Common myeloid progenitor, CD34-positive (primary cell): ENCODE measurements around the gene ITGA7.
A peak's percentile ranks its signal among the peaks of the same experiment; 100 is the strongest.

Experiments
- CTCF ChIA-PET: fragments of 350-600 bp; sonication (Branson Sonifier 250); formaldehyde crosslinking; loops from one replicate; lab custom pipeline; 2021; ENCODE audit warnings: antibody characterized with exemption; lab: Charles Lee
- POLR2A ChIA-PET: fragments of 350-600 bp; sonication (Branson Sonifier 250); formaldehyde crosslinking; loops from one replicate; lab custom pipeline; 2021; ENCODE audit warnings: antibody characterized with exemption; lab: Charles Lee
- DNase-seq, 3 donors: peaks; one replicate each; pipeline versions ENCODE4 v3.0.0 to v3.0.0-alpha.2; 2013
- H3K27ac ChIP-seq, 2 experiments: 1 replicate in 1 of 2; 2 replicates in 1 of 2; pipeline ENCODE4 v1.7.0; 2013; ENCODE audit warnings: inconsistent platforms in 2 of 2, low read length in 2 of 2, mild to moderate bottlenecking in 2 of 2, low read depth in 1 of 2, moderate library complexity in 1 of 2; ENCODE audit not compliant: severe bottlenecking in 2 of 2, insufficient read depth in 1 of 2, poor library complexity in 1 of 2
- H3K27me3 ChIP-seq, 5 experiments: replicated peaks in 2 of 5; 1 replicate in 3 of 5; 2 replicates in 2 of 5; pipeline versions ENCODE4 v1.6.1 to v1.7.0; 2013; ENCODE audit warnings: low read length in 4 of 5, mild to moderate bottlenecking in 2 of 5, moderate library complexity in 2 of 5, inconsistent platforms in 1 of 5; ENCODE audit not compliant: insufficient read depth in 5 of 5, control insufficient read depth in 4 of 5
- H3K36me3 ChIP-seq, 4 experiments: 1 replicate in 2 of 4; 2 replicates in 2 of 4; pipeline versions ENCODE4 v1.6.1 to v1.7.0; 2013; ENCODE audit warnings: low read length in 3 of 4, control low read depth in 1 of 4, mild to moderate bottlenecking in 1 of 4; ENCODE audit not compliant: control insufficient read depth in 4 of 4, insufficient read depth in 4 of 4
- H3K4me1 ChIP-seq, 4 experiments: 1 replicate in 3 of 4; 2 replicates in 1 of 4; pipeline versions ENCODE4 v1.6.1 to v1.7.1; 2013; ENCODE audit warnings: low read length in 3 of 4, mild to moderate bottlenecking in 3 of 4, control low read depth in 1 of 4, inconsistent platforms in 1 of 4, moderate library complexity in 1 of 4; ENCODE audit not compliant: control insufficient read depth in 4 of 4, insufficient read depth in 4 of 4; ENCODE audit errors: control extremely low read depth in 1 of 4
- H3K4me3 ChIP-seq, 7 experiments: 1 replicate in 4 of 7; 2 replicates in 3 of 7; pipeline versions ENCODE4 v1.5.1 to v1.7.0; 2013; ENCODE audit warnings: mild to moderate bottlenecking in 7 of 7, low read length in 6 of 7, moderate library complexity in 6 of 7, inconsistent platforms in 2 of 7, low read depth in 2 of 7, control low read depth in 1 of 7; ENCODE audit not compliant: insufficient read depth in 4 of 7, control insufficient read depth in 1 of 7; ENCODE audit errors: extremely low read depth in 1 of 7
- H3K9me3 ChIP-seq, 5 experiments: 1 replicate in 4 of 5; 2 replicates in 1 of 5; pipeline versions ENCODE4 v1.6.1 to v1.7.1; 2013; ENCODE audit warnings: low read length in 4 of 5, mild to moderate bottlenecking in 2 of 5, inconsistent platforms in 1 of 5, low read depth in 1 of 5, moderate library complexity in 1 of 5; ENCODE audit not compliant: control insufficient read depth in 4 of 5, insufficient read depth in 2 of 5; ENCODE audit errors: control extremely low read depth in 1 of 5
- WGBS: methylation state at CpG from one replicate; pipeline ENCODE4 v1.1.5; 2013; ENCODE audit not compliant: insufficient coverage; 5-methylcytosine and 5-hydroxymethylcytosine counted together

ITGA7 gene

GRCh38 chr12:55704824-55705718 lies 2.6 kb downstream of the ITGA7 start:
- Histone ChIP-seq H3K36me3 (no peaks in the 10 kb centered on the region), H3K27me3 (peaks cover 0 to 32% (median 12%) of the 10 kb centered on the region in 5 experiments), H3K4me1 (peaks cover 11 to 24% (median 19%) of the 10 kb centered on the region in 4 experiments), H3K27ac (no peak overlapping the region), H3K9me3 (no peaks in the 10 kb centered on the region), H3K4me3 (no peak overlapping the region)
- ChIA-PET POLR2A (no interaction called here), CTCF (interaction anchor here (1.1 to 2.7 kb wide), 3 partner anchors 9 to 49 kb away, joined by 5 to 19 read pairs (median 7); a partner anchor contains a TSS)
- no peak for DNase-seq
- 96% methylated on average over 5 of the region's 9 CpGs for WGBS

DNA sequence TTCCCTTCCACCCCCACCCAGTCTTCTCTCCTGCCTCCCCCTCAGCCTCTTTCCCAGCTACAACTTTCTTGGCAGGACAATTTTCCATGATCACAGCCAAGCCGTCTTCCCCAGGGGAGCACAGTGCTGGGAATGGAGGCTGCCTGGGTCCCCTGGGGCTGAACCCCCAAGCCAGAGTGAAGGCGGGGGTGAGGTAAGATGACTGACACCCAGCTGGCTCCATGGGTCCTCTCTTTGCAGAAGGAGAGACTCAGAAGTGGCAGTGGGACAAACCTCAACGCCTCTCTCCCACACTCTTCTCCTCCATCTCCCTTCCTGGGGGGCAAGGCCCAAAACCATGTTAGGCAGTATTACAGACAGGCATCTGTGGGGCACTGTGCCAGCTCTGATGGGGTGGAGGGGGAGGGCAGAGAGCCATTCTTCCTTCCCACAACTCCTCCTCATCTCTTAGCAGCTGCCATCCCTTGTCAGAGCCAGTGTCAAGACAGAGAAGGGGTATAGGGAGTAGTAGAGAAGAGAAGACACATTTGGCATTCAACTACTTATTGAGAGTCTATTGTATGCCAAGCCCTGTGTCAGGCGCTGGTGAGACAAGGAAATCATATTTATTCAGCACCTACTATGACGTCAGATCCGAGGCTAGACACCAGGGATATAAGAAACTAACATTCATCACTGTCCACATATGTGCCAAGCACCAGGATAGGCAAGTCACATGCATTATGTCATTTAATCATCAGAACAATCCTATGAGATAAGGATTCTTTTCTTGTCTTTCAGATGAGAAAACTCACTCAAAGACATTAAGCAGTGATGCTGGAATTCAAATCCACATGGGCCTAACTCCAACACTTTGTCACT lies 3.6 kb downstream of the ITGA7 start:
- H3K36me3 ChIP-seq, result no peaks in the 10 kb centered on the region
- CTCF ChIA-PET, result interaction anchor here (1.6 to 2.7 kb wide), 2 partner anchors 8 to 22 kb away, joined by 5 to 19 read pairs; a partner anchor contains a TSS
- peaks cover 8 to 24% (median 16%) of the 10 kb centered on the region in 4 experiments for H3K4me1 ChIP-seq
- H3K27me3 ChIP-seq, result peaks cover 0 to 26% (median 10%) of the 10 kb centered on the region in 5 experiments
- no peak for DNase-seq
- WGBS, result 100% methylated on average over 4 of the region's 6 CpGs
- POLR2A ChIA-PET, result no interaction called here
- H3K9me3 ChIP-seq, result no peaks in the 10 kb centered on the region
- H3K27ac ChIP-seq, result no peak overlapping the region
- no peak overlapping the region for H3K4me3 ChIP-seq

- no peaks in the 10 kb centered on the region for H3K36me3 ChIP-seq
- H3K4me3 ChIP-seq, result no peak overlapping the region
- peak in 1 of 3 donors; percentile 18 for DNase-seq
- POLR2A ChIA-PET, result no interaction called here
- 85% methylated on average over 2 of the region's 2 CpGs for WGBS
- no peak overlapping the region for H3K27ac ChIP-seq
- H3K4me1 ChIP-seq, result peaks cover 0 to 17% (median 9%) of the 10 kb centered on the region in 4 experiments
- H3K27me3 ChIP-seq, result peaks cover 0 to 19% (median 7%) of the 10 kb centered on the region in 5 experiments
- no peaks in the 10 kb centered on the region for H3K9me3 ChIP-seq
- CTCF ChIA-PET, result interaction anchor here (1.6 kb wide), 1 partner anchor 22 kb away, joined by 5 read pairs; a partner anchor contains a TSS
Measured at GRCh38 chr12:55703288-55703687, 4.4 kb downstream of the ITGA7 start.

DNA sequence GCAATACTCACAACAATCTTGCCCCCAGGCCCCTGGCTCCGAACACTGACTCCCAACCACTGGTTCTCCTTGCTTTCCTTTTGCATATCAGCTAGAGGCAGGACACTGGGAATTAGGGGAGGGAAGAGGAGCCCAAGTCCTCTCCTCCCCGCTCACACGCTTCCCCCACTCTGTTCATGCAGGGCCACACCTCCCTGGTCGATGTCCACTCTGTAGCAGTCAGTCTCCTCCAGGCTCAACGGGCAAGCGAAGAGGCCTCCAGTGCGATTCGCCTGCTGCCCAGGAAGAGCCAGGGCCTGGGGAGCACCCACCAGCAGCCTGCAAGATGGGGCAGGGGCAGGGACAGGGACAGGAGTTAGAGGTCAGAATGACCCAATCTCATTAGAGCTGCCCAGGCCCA lies 4.8 kb downstream of the ITGA7 start:
- H3K27ac ChIP-seq, result no peak overlapping the region
- H3K4me3 ChIP-seq, result no peak overlapping the region
- no peaks in the 10 kb centered on the region for H3K36me3 ChIP-seq
- CTCF ChIA-PET, result interaction anchor here (1.6 kb wide), 1 partner anchor 21 kb away, joined by 5 read pairs; a partner anchor contains a TSS
- peaks cover 0 to 16% (median 7%) of the 10 kb centered on the region in 5 experiments for H3K27me3 ChIP-seq
- no peaks in the 10 kb centered on the region for H3K9me3 ChIP-seq
- H3K4me1 ChIP-seq, result peaks cover 0 to 13% (median 6%) of the 10 kb centered on the region in 4 experiments
- POLR2A ChIA-PET, result no interaction called here
- WGBS, result 93% methylated on average over 5 of the region's 8 CpGs
- no peak for DNase-seq

GRCh38 chr12:55700255-55701018 lies 7.3 kb downstream of the ITGA7 start:
- peak in 1 of 3 donors; percentile 23 for DNase-seq
- Histone ChIP-seq H3K4me1 (peaks cover 0 to 7% (median 1%) of the 10 kb centered on the region in 4 experiments), H3K27me3 (no peaks in the 10 kb centered on the region), H3K27ac (no peak overlapping the region), H3K36me3 (no peaks in the 10 kb centered on the region), H3K9me3 (no peaks in the 10 kb centered on the region), H3K4me3 (no peak overlapping the region)
- ChIA-PET POLR2A (no interaction called here), CTCF (interaction anchor here (1.3 to 2.0 kb wide), 3 partner anchors 11 to 45 kb away, joined by 3 to 5 read pairs (median 3); no protein-coding TSS in a partner anchor)
- 98% methylated on average over 11 of the region's 21 CpGs for WGBS

DNA sequence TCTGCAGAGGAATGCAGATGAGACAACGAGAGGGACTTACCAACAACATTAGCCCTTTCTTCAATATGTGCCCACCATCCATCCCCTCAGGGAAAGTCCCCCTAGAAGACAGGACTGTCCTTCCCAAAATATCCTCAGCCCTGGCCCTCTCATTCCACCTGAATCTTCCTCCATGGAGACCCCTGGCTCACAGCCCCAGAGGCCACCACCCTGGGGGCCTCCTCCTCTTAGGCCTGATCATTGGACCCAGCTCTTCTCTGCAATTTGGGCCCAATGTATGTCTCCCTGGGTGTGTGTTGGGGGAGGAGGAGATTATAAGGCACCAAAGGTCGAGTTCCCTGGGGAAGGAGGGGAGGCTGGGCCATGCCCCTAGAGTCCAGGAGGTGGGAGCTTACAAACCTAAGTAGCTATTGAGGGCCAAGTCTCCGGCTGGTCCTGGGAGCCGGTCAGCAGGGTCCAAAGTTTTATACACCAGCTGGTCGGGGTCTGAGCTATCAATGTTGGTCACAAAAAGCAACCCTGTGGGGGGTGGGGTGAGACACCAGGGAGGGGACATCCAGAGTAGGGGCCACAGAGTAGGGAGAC lies 8.1 kb downstream of the ITGA7 start:
- Histone ChIP-seq H3K4me1 (peaks cover 0 to 7% (median 1%) of the 10 kb centered on the region in 4 experiments), H3K4me3 (no peak overlapping the region), H3K27ac (no peak overlapping the region), H3K9me3 (no peaks in the 10 kb centered on the region), H3K27me3 (no peaks in the 10 kb centered on the region), H3K36me3 (no peaks in the 10 kb centered on the region)
- WGBS, result 97% methylated on average over 5 of the region's 5 CpGs
- POLR2A ChIA-PET, result no interaction called here
- CTCF ChIA-PET, result interaction anchor here (1.0 to 2.0 kb wide), 3 partner anchors 11 to 30 kb away, joined by 3 to 5 read pairs (median 3); a partner anchor contains a TSS
- DNase-seq, result no peak
